ENCODE results near the gene KCNQ1OT1.

KCNQ1OT1 gene

GRCh38 chr11:2708757-2709281, 9.0 kb upstream of the KCNQ1OT1 start:
- Histone ChIP-seq H3K36me3 (replicated peaks; ENCODE audit: low read depth, low read length) (no peaks in the 10 kb centered on the region), H3K4me3 (ENCODE audit: low read length) (no peak overlapping the region), H4K20me1 (ENCODE audit: insufficient read depth, low read length) (no peaks in the 10 kb centered on the region), H3K27ac (ENCODE audit: low read length) (no peak overlapping the region), H3K27me3 (ENCODE audit: low read depth, low read length) (peaks cover 18% of the 10 kb centered on the region; the same call in 1 of the 2 replicates), H3K79me2 (ENCODE audit: low read length) (no peaks in the 10 kb centered on the region), H3K4me2 (ENCODE audit: low read length) (no peak overlapping the region), H3K9ac (ENCODE audit: low read length) (no peak overlapping the region), H2AFZ (ENCODE audit: low read depth, low read length) (no peak overlapping the region), H3K4me1 (ENCODE audit: low read length) (no peaks in the 10 kb centered on the region), H3K9me3 (ENCODE audit: insufficient read depth, low read length) (no peaks in the 10 kb centered on the region)
- TF ChIP-seq, protein P1, sequence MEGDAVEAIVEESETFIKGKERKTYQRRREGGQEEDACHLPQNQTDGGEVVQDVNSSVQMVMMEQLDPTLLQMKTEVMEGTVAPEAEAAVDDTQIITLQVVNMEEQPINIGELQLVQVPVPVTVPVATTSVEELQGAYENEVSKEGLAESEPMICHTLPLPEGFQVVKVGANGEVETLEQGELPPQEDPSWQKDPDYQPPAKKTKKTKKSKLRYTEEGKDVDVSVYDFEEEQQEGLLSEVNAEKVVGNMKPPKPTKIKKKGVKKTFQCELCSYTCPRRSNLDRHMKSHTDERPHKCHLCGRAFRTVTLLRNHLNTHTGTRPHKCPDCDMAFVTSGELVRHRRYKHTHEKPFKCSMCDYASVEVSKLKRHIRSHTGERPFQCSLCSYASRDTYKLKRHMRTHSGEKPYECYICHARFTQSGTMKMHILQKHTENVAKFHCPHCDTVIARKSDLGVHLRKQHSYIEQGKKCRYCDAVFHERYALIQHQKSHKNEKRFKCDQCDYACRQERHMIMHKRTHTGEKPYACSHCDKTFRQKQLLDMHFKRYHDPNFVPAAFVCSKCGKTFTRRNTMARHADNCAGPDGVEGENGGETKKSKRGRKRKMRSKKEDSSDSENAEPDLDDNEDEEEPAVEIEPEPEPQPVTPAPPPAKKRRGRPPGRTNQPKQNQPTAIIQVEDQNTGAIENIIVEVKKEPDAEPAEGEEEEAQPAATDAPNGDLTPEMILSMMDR (IDR thresholded peaks at IDR 0.05; ENCODE audit: low read depth, low read length): no peak
- no peak for TF ChIP-seq EZH2phosphoT487 (IDR thresholded peaks at IDR 0.05; ENCODE audit: low read depth)

DNA sequence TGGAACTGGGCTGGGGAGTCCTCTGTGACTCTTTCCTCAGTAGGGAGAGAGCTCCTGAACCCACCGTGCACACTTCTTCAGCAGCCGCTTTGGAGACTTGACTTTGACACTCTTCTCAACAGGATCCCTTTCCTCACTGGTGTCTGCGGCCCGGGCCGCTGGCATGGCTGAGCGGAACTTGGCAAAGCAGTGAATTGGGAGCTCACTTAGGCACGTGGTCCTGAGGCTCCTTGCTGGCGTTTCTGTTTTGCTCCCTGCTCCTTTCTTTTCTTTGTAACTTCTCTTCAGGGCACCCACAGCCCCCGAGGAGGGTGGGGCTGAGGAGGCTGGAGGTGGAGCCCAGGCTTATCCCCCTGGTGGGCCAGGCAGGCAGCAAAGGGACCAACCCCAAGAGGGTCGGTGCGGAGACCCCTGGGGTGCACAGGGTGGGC, 8.4 kb upstream of the KCNQ1OT1 start:
- no peak overlapping the region for H2AFZ ChIP-seq (ENCODE audit: low read depth, low read length)
- no peak overlapping the region for H3K9ac ChIP-seq (ENCODE audit: low read length)
- H3K4me2 ChIP-seq (ENCODE audit: low read length): no peak overlapping the region
- H3K9me3 ChIP-seq (ENCODE audit: insufficient read depth, low read length): no peaks in the 10 kb centered on the region
- peaks cover 18% of the 10 kb centered on the region; the same call in 1 of the 2 replicates for H3K27me3 ChIP-seq (ENCODE audit: low read depth, low read length)
- H3K36me3 ChIP-seq (replicated peaks; ENCODE audit: low read depth, low read length): no peaks in the 10 kb centered on the region
- peaks cover 4% of the 10 kb centered on the region; the same call in 1 of the 2 replicates for H3K4me1 ChIP-seq (ENCODE audit: low read length)
- TF ChIP-seq, protein P1 (IDR thresholded peaks at IDR 0.05; ENCODE audit: low read depth, low read length): no peak
- TF ChIP-seq EZH2phosphoT487 (IDR thresholded peaks at IDR 0.05; ENCODE audit: low read depth): no peak
- no peak overlapping the region for H3K27ac ChIP-seq (ENCODE audit: low read length)
- H4K20me1 ChIP-seq (ENCODE audit: insufficient read depth, low read length): no peaks in the 10 kb centered on the region
- H3K4me3 ChIP-seq (ENCODE audit: low read length): no peak overlapping the region
- no peaks in the 10 kb centered on the region for H3K79me2 ChIP-seq (ENCODE audit: low read length)

DNA sequence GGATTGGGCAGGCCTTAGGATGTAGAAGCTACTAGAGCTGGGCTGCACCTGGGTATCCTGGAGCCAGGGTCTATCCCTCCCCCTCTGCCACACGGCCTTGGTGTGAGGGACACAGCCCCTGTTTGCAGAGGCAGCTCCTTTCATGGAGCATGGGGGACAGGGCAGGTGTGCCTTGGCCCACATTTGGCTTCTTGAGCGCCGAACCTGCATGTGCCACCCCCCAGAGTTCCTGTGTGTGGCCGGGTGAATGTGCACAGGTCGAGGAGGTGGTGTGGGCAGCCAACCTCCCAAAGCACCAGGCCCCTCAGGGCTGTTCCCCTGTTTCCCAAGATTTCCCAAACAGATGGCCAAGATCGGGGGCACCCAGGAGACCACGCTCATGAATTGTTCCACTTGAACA, 7.9 kb upstream of the KCNQ1OT1 start:
- peaks cover 18% of the 10 kb centered on the region; the same call in 1 of the 2 replicates for H3K27me3 ChIP-seq (ENCODE audit: low read depth, low read length)
- TF ChIP-seq, protein P1 (IDR thresholded peaks at IDR 0.05; ENCODE audit: low read depth, low read length): no peak
- no peak for TF ChIP-seq EZH2phosphoT487 (IDR thresholded peaks at IDR 0.05; ENCODE audit: low read depth)
- H3K27ac ChIP-seq (ENCODE audit: low read length): no peak overlapping the region
- no peaks in the 10 kb centered on the region for H3K36me3 ChIP-seq (replicated peaks; ENCODE audit: low read depth, low read length)
- no peak overlapping the region for H2AFZ ChIP-seq (ENCODE audit: low read depth, low read length)
- H3K79me2 ChIP-seq (ENCODE audit: low read length): no peaks in the 10 kb centered on the region
- no peak overlapping the region for H3K4me2 ChIP-seq (ENCODE audit: low read length)
- H3K9ac ChIP-seq (ENCODE audit: low read length): no peak overlapping the region
- peaks cover 4% of the 10 kb centered on the region; the same call in 1 of the 2 replicates for H3K4me1 ChIP-seq (ENCODE audit: low read length)
- no peaks in the 10 kb centered on the region for H4K20me1 ChIP-seq (ENCODE audit: insufficient read depth, low read length)
- H3K4me3 ChIP-seq (ENCODE audit: low read length): no peak overlapping the region
- no peaks in the 10 kb centered on the region for H3K9me3 ChIP-seq (ENCODE audit: insufficient read depth, low read length)

DNA sequence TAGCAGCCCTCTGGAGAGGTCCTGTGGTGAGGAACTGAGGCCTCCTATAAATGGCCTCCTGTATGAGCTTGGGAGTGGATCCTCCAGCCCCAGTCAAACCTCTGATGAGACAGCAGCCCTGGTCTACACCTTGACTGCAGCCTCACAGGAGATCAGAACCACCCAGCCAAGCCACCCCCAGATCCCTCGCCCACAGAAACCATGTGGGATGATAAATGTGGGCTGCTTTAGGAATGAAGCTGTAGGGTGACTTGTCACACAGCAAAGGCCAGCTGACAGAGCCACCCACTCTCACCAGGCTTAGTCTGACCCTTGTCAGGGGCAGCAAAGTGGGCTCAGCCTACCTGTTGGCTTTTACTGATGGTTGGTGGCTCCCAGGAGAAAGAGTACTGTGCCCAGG, 6.5 kb upstream of the KCNQ1OT1 start:
- Histone ChIP-seq H3K9me3 (ENCODE audit: insufficient read depth, low read length) (no peaks in the 10 kb centered on the region), H3K4me2 (ENCODE audit: low read length) (no peak overlapping the region), H3K36me3 (replicated peaks; ENCODE audit: low read depth, low read length) (no peaks in the 10 kb centered on the region), H3K4me1 (ENCODE audit: low read length) (peaks cover 4% of the 10 kb centered on the region; the same call in 1 of the 2 replicates), H3K79me2 (ENCODE audit: low read length) (no peaks in the 10 kb centered on the region), H2AFZ (ENCODE audit: low read depth, low read length) (no peak overlapping the region), H4K20me1 (ENCODE audit: insufficient read depth, low read length) (no peaks in the 10 kb centered on the region), H3K9ac (ENCODE audit: low read length) (no peak overlapping the region), H3K27ac (ENCODE audit: low read length) (no peak overlapping the region), H3K4me3 (ENCODE audit: low read length) (no peak overlapping the region), H3K27me3 (ENCODE audit: low read depth, low read length) (peaks cover 10% of the 10 kb centered on the region; the same call in 1 of the 2 replicates)
- TF ChIP-seq, protein P1 (IDR thresholded peaks at IDR 0.05; ENCODE audit: low read depth, low read length): no peak
- no peak for TF ChIP-seq EZH2phosphoT487 (IDR thresholded peaks at IDR 0.05; ENCODE audit: low read depth)

Data from OCI-LY3 (cell line).